ENCODE results near the gene KCTD16.

DNA sequence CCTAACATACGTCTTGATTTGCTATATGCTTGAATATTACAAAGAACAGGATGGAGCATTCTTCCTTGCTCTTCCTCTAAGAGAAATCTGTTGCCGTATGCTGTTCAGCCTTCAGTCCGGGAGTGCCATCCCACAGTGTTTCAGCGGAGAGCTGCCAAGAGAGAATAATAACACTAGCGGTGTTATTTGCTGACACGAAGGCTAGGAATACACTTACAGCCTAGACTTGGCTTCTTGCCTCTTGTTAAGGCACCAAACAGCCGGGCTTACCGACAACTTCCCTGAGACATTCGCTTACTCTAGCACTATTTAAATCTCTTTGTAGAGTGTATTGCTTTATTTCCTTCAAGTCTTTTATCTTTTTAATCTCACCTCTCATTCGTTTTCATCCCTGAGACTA lies 31.4 kb downstream of the KCTD16 start:
- TF ChIP-seq POLR2A (IDR thresholded peaks at IDR 0.05) (no peak), EP300 (IDR thresholded peaks at IDR 0.05) (no peak)
- TF ChIP-seq, protein P1, sequence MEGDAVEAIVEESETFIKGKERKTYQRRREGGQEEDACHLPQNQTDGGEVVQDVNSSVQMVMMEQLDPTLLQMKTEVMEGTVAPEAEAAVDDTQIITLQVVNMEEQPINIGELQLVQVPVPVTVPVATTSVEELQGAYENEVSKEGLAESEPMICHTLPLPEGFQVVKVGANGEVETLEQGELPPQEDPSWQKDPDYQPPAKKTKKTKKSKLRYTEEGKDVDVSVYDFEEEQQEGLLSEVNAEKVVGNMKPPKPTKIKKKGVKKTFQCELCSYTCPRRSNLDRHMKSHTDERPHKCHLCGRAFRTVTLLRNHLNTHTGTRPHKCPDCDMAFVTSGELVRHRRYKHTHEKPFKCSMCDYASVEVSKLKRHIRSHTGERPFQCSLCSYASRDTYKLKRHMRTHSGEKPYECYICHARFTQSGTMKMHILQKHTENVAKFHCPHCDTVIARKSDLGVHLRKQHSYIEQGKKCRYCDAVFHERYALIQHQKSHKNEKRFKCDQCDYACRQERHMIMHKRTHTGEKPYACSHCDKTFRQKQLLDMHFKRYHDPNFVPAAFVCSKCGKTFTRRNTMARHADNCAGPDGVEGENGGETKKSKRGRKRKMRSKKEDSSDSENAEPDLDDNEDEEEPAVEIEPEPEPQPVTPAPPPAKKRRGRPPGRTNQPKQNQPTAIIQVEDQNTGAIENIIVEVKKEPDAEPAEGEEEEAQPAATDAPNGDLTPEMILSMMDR (IDR thresholded peaks at IDR 0.05), result no peak

All from upper lobe of left lung (tissue), 4 donors.